Measurements from ENCODE around the gene NUDCD3.

Gene NUDCD3

GRCh38 chr7:44490351-44491200, at the start of gene NUDCD3:
TSS of gene NUDCD3 (minus strand) at chr7:44490658. CDS start at chr7:44490600, 58 bp downstream.
- peak in 57 of 58 donors; percentile 54 to 93 (median 83) for DNase-seq

- DNase-seq = no peak
Observed at GRCh38 chr7:44539669-44540506, 49.4 kb upstream of the NUDCD3 start.

GRCh38 chr7:44538798-44539668, 48.6 kb upstream of the NUDCD3 start:
- no peak for DNase-seq

GRCh38 chr7:44538093-44538797, 47.8 kb upstream of the NUDCD3 start:
- DNase-seq = no peak

GRCh38 chr7:44537442-44537841, 47.0 kb upstream of the NUDCD3 start:
- DNase-seq = no peak

- no peak for DNase-seq
Observed at GRCh38 chr7:44536090-44536489, 45.6 kb upstream of the NUDCD3 start.

GRCh38 chr7:44535348-44536064, 45.0 kb upstream of the NUDCD3 start:
- no peak for DNase-seq

GRCh38 chr7:44534501-44534900, 44.0 kb upstream of the NUDCD3 start:
- no peak for DNase-seq

- no peak for DNase-seq
Observed at GRCh38 chr7:44534087-44534486, 43.6 kb upstream of the NUDCD3 start.

GRCh38 chr7:44533301-44534055, 43.0 kb upstream of the NUDCD3 start:
- no peak for DNase-seq

- no peak for DNase-seq
Observed at GRCh38 chr7:44531421-44532380, 41.2 kb upstream of the NUDCD3 start.

- DNase-seq = no peak
Observed at GRCh38 chr7:44530990-44531389, 40.5 kb upstream of the NUDCD3 start.

- DNase-seq = no peak
Observed at GRCh38 chr7:44524811-44525388, 34.4 kb upstream of the NUDCD3 start.

GRCh38 chr7:44522315-44522714, 31.9 kb upstream of the NUDCD3 start:
- DNase-seq = no peak

GRCh38 chr7:44521347-44522095, 31.1 kb upstream of the NUDCD3 start:
- no peak for DNase-seq

- DNase-seq = no peak
Observed at GRCh38 chr7:44520574-44520973, 30.1 kb upstream of the NUDCD3 start.

GRCh38 chr7:44519546-44519945, 29.1 kb upstream of the NUDCD3 start:
- DNase-seq = no peak
